DMS 273 (cell line): ENCODE results near the gene EIF3I.

Experiments used
- DNase-seq: peaks from one replicate; lab custom pipeline; 2025; ENCODE audit not compliant: unreplicated experiment; lab: John Stamatoyannopoulos, UW

EIF3I gene

DNA sequence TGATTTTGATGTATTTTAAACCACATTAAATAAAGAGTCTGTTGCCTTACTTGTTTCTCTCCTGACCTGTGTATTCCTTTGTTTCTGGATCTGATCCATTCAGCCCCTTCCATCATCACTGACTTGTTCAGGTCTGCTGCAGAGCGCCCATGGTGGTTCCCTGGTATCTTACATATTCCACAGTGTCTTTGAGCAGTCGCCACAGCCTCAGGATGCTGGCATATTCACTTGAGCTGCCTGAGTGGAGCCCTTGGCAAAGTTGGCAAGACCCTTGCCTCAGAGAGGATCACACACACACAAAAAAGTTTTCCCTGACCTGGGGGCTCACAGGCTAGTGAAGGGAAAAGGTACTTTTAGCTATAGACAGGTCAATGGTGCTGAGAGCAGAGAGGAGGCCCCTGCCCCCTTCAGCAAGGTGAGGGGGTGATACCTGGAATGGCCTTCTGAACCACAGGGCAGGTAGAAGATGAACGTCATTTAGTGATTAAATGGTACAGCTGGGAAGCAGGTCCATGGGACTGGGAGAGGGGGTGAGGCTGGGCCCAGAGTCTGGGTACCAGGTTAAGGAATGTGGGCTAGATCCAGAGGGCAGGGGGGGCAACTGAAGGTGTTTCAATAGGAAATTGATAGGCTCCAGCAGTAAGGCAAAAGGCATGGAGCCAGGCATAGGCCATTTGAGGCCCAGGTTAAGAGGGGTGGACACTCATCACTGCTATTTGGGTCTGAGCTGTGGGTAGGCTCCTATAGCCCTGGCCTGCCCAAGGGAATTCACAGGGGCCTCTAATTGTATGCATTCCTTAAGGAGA lies 23.8 kb upstream of the EIF3I start:
- no peak for DNase-seq

DNA sequence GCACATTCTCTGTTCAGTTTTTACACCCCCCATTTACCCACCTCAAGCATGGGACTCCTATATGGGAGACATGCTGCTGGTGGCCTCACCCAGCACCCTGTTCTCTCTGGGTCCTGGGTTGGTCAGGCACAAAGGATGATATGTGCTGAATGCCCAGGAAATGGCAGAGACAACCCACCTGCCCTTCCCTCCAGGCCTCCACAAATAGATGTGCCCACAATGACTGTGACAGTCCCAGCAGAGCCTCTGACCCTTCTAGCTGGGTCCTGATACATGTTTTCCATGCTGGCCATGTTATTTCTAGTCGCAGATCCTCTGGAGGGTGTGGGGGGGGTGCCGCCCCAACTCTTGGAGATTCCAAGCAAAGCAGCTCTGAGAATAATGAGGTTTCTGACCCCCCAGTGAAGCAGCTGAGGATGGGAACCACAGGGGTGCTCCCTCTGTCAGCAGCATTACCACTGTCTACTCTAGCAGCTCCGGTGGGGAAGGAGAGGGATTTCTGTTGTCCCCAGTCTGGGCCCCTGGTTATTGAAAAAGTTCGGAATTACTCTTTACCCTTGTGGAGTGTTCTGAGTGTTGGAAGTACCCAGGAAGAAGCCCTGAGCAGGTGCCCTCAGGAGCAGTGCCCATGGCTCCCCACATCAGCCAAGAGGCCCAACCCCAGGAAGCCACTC lies 23.0 kb upstream of the EIF3I start:
- DNase-seq: no peak

DNA sequence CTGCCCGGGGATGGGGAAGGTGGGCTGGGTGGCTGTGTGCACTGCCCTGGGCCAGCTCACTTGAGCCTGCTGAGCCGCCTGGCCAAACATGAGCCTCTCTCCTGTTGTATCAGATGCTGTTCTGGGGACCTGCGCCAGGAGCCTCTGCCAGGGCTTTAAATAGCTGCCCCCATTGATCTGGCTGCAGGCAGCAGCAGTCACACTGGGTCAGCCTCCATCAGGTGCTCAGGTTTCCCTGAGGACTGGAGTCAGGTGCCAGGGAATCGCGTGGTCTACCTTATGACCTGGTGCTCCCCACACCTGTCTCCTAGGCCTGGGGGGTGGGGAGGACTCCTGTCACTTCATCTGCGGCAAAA lies 22.5 kb upstream of the EIF3I start:
- DNase-seq: peak; percentile 54

- peak; percentile 82 for DNase-seq
Observed at GRCh38 chr1:32200226-32201010, 21.8 kb upstream of the EIF3I start, which contains the start of gene CCDC28B. Gene CCDC28B (plus strand): TSS chr1:32200595. CDS start chr1:32201936, 1,341 bp downstream.

- no peak for DNase-seq
Observed at GRCh38 chr1:32201011-32201855, 21.0 kb upstream of the EIF3I start.

- DNase-seq: no peak
Observed at GRCh38 chr1:32204943-32205361, 17.3 kb upstream of the EIF3I start.

DNA sequence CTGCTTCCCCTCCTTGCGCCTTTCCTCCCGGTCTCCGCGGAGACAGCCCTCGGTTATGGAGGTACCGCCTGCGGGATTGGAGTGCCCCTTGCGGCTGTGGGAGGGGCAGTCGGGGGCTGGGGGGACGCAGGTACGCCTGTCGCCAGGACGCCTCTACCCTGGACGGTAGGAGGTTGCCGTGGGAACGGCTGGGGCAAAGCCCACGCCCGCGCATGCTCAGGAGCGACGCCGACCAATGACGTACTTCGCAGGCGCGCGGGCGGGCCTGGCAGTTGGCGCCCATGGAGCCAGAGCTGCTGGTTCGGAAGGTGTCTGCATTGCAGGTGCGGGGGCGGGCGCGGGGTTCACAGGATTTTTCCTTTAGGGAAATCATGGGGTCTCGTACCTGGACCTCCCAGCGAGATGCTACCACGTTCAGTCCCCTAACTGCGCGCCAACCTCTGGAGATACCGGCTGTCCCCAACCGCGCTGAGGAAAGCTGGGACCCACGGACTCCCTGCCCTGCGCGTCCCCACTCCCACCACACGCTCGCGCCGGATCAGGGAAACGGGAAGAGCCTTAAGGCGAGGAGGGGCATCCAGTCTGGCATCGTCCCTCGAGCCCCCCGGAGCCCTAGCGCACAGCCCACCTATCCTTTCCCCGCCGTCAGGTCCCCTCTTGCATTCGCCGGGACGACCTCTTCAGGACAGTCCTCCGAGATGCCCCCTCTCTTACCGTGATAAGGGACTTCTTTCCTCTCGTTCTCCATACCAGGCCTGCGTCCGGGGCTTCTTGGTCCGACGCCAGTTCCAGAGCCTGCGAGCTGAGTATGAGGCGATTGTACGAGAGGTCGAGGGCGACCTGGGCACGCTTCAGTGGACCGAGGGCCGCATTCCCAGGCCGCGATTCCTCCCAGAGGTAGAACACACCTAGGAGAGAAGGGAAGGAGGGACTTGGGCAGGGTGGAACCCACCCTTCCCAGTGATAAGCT lies 16.5 kb upstream of the EIF3I start, which contains the start of gene IQCC:
IQCC (plus strand) TSS at position 271 of the 970 bp plus-strand sequence; CDS start at position 282, 11 bp downstream.
- DNase-seq: peak; percentile 96

DNA sequence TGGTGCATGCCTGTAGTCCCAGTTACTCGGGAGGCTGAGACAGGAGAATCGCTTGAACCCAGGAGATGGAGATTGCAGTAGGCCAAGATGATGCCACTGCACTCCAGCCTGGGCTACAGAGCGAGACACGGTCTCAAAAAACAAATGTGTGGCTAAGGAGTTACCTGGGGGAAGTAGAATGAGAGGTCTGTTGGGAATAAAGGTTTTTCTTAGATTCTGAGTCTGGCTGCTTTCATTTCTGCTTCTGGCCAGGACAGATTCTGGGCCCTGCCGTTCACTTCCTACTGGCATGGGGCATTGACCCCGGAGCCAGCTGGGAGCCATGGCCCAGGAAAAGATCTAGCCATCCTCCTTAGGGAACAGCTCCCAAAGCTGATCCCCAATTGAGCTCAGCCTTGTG lies 13.7 kb upstream of the EIF3I start:
- DNase-seq: no peak

DNA sequence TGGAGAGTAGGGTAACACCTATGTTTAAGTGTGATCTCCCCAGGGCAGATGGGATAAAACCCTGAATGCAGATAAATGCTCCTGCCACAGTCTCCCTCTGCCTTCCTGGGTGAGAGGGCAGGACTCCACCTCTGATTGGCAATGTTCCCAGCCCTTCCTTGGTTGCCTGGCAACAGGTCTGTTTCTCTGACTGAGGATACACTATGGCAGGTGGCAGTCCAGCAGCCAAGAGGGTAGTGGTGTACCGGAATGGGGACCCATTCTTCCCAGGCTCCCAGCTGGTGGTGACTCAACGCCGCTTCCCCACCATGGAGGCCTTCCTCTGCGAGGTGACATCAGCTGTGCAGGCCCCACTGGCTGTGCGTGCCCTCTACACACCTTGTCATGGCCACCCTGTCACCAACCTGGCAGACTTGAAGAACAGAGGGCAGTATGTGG lies 13.3 kb upstream of the EIF3I start, which contains the start of gene DCDC2B:
DCDC2B (plus strand) TSS at position 199 of the 438 bp plus-strand sequence; CDS start at position 204, 5 bp downstream.
- peak; percentile 98 for DNase-seq

GRCh38 chr1:32215629-32216480 lies 6.4 kb upstream of the EIF3I start:
- DNase-seq: peak; percentile 87

GRCh38 chr1:32216566-32216965 lies 5.6 kb upstream of the EIF3I start:
- DNase-seq: no peak

DNA sequence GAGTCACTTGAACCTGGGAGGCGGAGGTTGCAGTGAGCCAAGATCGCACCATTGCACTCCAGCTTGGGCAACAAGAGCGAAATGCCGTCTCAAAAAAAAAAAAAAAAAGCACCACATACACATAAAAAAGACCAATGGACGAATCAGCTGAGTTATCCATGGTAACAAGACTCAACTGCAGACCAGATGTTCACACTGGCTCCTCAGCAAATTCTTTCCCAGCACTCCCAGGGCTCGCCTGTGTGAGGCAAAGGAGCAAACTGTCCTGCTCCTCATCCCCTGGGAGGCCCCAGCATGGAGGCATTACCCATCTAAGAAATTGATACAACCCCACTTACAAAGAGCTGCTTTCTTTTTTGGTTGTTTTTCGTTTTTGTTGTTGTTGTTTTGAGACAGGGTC lies 3.2 kb upstream of the EIF3I start:
- no peak for DNase-seq

- DNase-seq: no peak
Observed at GRCh38 chr1:32220746-32221580, 1.2 kb upstream of the EIF3I start.

DNA sequence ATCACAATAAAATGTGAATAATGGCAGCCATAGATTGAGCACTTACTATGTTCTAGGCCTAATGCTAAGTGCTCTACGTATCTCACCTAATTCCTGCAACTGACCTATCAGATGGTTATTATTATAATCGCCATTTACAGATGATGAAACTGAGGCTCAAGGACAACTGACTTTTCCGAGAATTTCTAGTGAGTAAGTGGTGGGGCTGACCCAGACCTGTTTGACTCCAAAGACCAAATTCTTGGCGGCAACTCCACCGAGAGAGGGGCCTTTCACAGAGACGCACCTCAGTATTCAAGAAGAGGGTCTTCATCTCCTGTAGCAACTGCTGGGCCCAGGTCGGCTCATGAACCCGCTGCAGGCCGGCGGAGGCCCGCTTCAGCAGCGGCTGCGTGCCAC lies 627 bp upstream of the EIF3I start:
- no peak for DNase-seq

DNA sequence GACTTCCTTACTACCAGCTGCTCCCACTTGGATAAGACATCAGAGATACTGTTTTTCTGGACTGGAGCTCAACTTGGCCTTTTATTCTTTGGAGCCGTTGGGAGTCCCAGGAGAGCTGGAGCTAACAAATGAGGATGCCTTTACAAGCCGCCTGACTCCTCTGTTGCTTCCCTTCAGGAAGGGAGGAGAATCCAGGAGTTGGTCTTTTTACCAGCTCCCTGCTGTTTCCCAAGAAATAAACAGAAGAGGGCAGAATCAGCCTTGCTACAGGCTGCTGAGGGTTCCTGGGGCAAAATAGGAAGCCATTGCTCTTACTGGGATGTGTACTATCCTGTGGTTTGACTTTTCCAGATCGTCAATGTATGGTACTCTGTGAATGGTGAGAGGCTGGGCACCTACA lies 1.5 kb downstream of the EIF3I start:
- no peak for DNase-seq

DNA sequence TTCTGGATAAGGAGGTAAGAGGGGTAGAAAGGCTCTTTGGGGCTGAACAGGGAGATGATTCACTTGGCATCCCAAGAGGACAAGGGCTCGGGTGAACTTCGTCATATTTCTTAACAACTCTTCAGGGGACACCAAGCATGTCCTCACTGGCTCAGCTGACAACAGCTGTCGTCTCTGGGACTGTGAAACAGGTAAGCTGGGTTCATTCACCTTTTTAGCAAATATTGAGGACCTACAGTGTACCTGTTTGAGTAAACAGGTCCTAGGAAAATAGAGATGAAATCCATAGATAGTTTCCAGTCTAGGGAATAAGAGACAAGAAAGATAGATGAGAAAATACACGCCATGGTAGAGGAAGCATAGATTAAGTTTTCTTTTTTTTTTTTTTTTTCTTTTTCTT lies 2.1 kb downstream of the EIF3I start:
- DNase-seq: no peak

GRCh38 chr1:32228771-32229170 lies 6.6 kb downstream of the EIF3I start:
- no peak for DNase-seq
